Activated CD4-positive, alpha-beta T cell treated with anti-CD3 and anti-CD28 coated beads, Interleukin-2, amount 10 ng/mL, durations not matched to agents 7 days and 5 days (primary cell): ENCODE measurements around the gene KCNMA1. TPM values are rescaled to one million over a fixed set of nuclear protein-coding genes. Genes with fewer than 3 reads are reported as not detected.
A peak's percentile ranks its signal among the peaks of the same experiment; 100 is the strongest.
"Not testable (repeated sequence)": the region's sequence is repeated elsewhere in the genome, so short reads cannot be mapped to it uniquely, and the experiment has no call there.

Source experiments
- CTCF ChIA-PET: fragments of 350-600 bp; sonication (Branson Sonifier 250); formaldehyde crosslinking; loops from one replicate; lab custom pipeline; 2021; ENCODE audit warnings: antibody characterized with exemption; lab: Charles Lee
- POLR2A ChIA-PET: fragments of 350-600 bp; sonication (Branson Sonifier 250); formaldehyde crosslinking; loops from one replicate; lab custom pipeline; 2021; ENCODE audit warnings: antibody characterized with exemption; lab: Charles Lee
- DNase-seq: peaks from one replicate; pipeline ENCODE4 v3.0.0-alpha.2; 2020
- H3K27ac Mint-ChIP-seq: one replicate; pipeline ENCODE4 v1.8.0; 2021; ENCODE audit warnings: mild to moderate bottlenecking, moderate library complexity, mixed read lengths
- H3K27me3 Mint-ChIP-seq: one replicate; pipeline ENCODE4 v1.8.0; 2021; ENCODE audit warnings: mixed read lengths
- H3K36me3 Mint-ChIP-seq: one replicate; pipeline ENCODE4 v1.8.0; 2021; ENCODE audit warnings: low read depth, mixed read lengths
- H3K4me1 Mint-ChIP-seq: one replicate; pipeline ENCODE4 v1.8.0; 2021; ENCODE audit warnings: mixed read lengths
- H3K4me3 Mint-ChIP-seq: one replicate; pipeline ENCODE4 v1.8.0; 2021; ENCODE audit warnings: mild to moderate bottlenecking, moderate library complexity, mixed read lengths
- H3K9me3 Mint-ChIP-seq: one replicate; pipeline ENCODE4 v1.8.0; 2021; ENCODE audit warnings: mixed read lengths
- total RNA-seq, 2 experiments: library from RNA; stranded (reverse); gene quantifications; one replicate each; pipeline ENCODE4 v1.2.3, GENCODE V29; 2021

KCNMA1 gene
- total RNA-seq, result not detected

DNA sequence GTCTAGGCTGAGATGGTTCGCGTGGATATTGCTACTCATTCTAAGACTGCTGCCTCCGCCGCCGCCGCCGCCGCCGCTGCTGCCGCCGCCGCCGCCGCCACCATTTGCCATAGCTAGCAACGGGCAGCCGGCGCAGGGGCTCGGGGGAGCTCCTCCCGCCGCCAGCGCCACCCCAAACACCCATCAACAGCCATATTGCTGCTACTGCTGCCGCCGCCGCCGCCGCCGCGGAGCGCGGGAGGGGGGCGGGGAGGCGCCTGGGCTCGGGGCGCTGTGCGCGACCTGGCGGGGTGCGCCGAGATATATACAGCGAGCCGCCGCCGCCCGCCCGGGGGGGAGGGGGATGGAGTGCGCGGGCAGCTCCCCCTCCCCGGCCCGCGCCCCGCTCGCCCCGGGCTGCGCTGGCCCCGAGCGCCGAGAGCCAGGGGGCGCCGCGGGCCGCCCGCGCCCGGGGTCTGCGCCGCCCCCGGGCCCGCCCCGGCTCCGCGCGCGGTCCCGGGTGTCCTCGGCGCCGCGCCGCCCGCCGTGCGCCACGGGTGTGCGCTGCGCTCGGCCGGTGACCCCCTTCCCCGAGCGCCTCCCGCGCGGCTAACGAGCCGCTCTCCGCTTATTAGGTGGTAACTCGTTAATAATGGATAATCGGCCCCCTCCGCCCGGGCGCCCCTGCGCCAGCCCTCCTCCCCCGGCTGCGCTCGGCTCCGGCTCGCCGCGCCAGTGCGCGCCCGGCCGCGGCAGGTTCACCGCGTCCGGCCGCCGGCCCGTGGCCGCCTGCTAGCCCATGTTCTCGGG lies at the start of gene KCNMA1:
Gene KCNMA1 (minus strand): TSS at position 277 of the 789 bp plus-strand sequence.
- H3K9me3 Mint-ChIP-seq, result no peaks in the 10 kb centered on the region
- DNase-seq, result no peak
- no peak within 1 kb of the TSS for H3K4me3 Mint-ChIP-seq
- no peaks in the 10 kb centered on the region for H3K36me3 Mint-ChIP-seq
- POLR2A ChIA-PET, result no interaction called here
- H3K4me1 Mint-ChIP-seq, result peaks cover 3% of the 10 kb centered on the region
- CTCF ChIA-PET, result no interaction called here
- peaks cover 73% of the 10 kb centered on the region for H3K27me3 Mint-ChIP-seq
- H3K27ac Mint-ChIP-seq, result peak within 1 kb of the TSS; percentile 54

- H3K27me3 Mint-ChIP-seq, result peaks cover 9% of the 10 kb centered on the region
- no peak overlapping the region for H3K4me3 Mint-ChIP-seq
- H3K4me1 Mint-ChIP-seq, result no peaks in the 10 kb centered on the region
- no peak overlapping the region for H3K27ac Mint-ChIP-seq
- CTCF ChIA-PET, result no interaction called here
- H3K36me3 Mint-ChIP-seq, result no peaks in the 10 kb centered on the region
- no peak for DNase-seq
- no peaks in the 10 kb centered on the region for H3K9me3 Mint-ChIP-seq
- POLR2A ChIA-PET, result no interaction called here
Observed at GRCh38 chr10:77686650-77687417, 49.2 kb upstream of the KCNMA1 start.

GRCh38 chr10:77686096-77686495 lies 48.5 kb upstream of the KCNMA1 start:
- no peak overlapping the region for H3K27ac Mint-ChIP-seq
- no peak for DNase-seq
- H3K9me3 Mint-ChIP-seq, result no peaks in the 10 kb centered on the region
- POLR2A ChIA-PET, result no interaction called here
- no peak overlapping the region for H3K4me3 Mint-ChIP-seq
- H3K36me3 Mint-ChIP-seq, result no peaks in the 10 kb centered on the region
- peaks cover 9% of the 10 kb centered on the region for H3K27me3 Mint-ChIP-seq
- CTCF ChIA-PET, result interaction anchor here (0.7 kb wide), 1 partner anchor 252 kb away, joined by 3 read pairs; no protein-coding TSS in a partner anchor
- no peaks in the 10 kb centered on the region for H3K4me1 Mint-ChIP-seq

- DNase-seq, result no peak
- Mint-ChIP-seq H3K36me3 (no peaks in the 10 kb centered on the region), H3K4me1 (no peaks in the 10 kb centered on the region), H3K9me3 (no peaks in the 10 kb centered on the region), H3K27ac (no peak overlapping the region), H3K27me3 (peaks cover 9% of the 10 kb centered on the region), H3K4me3 (no peak overlapping the region)
- ChIA-PET CTCF (interaction anchor here (0.7 kb wide), 1 partner anchor 252 kb away, joined by 3 read pairs; no protein-coding TSS in a partner anchor), POLR2A (no interaction called here)
Observed at GRCh38 chr10:77685432-77685831, 47.8 kb upstream of the KCNMA1 start.

- H3K9me3 Mint-ChIP-seq, H3K4me3 Mint-ChIP-seq, H3K36me3 Mint-ChIP-seq, POLR2A ChIA-PET, H3K4me1 Mint-ChIP-seq, CTCF ChIA-PET, DNase-seq, H3K27me3 Mint-ChIP-seq, H3K27ac Mint-ChIP-seq: not testable (repeated sequence)
Observed at GRCh38 chr10:77683088-77683432, 45.5 kb upstream of the KCNMA1 start.

DNA sequence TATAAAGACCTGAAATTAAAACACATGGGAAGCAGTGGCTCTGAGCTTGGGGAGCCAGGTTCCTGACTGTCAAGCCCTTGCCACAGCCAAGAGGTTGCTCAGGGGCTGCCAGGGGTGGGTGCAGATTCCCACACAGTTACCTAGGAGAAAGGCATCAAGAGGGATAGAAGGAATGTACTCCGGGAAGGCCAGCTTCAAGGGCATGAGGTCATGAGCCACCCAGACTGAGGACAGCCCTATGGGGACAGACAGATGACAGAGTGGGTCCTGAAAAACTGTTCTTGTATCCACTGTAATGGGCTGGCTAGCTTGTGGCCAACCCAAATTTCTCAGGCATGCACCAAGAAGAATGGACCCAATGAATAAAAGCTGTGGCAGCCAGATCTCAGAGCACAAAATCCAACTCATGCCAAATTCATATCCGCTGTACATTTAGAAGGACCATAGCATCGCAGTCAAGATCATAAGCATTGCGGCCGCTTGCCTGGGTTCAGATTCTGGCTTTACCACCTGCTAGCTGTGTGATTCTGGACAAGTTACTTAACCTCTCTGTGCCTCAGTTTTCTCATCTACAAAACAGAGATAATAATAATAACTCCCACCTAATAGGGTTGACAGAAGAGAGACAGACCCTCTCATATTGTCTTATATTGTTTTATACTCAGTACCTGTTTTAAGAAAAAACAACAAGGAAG lies 44.9 kb upstream of the KCNMA1 start:
- H3K27ac Mint-ChIP-seq, result no peak overlapping the region
- H3K4me3 Mint-ChIP-seq, result no peak overlapping the region
- DNase-seq, result no peak
- H3K4me1 Mint-ChIP-seq, result no peaks in the 10 kb centered on the region
- ChIA-PET CTCF (interaction anchor here (1.5 kb wide), 1 partner anchor 14 kb away, joined by 3 read pairs; no protein-coding TSS in a partner anchor), POLR2A (no interaction called here)
- no peaks in the 10 kb centered on the region for H3K9me3 Mint-ChIP-seq
- peaks cover 4% of the 10 kb centered on the region for H3K27me3 Mint-ChIP-seq
- no peaks in the 10 kb centered on the region for H3K36me3 Mint-ChIP-seq

GRCh38 chr10:77681839-77682238 lies 44.2 kb upstream of the KCNMA1 start:
- H3K4me3 Mint-ChIP-seq, result no peak overlapping the region
- no peak for DNase-seq
- ChIA-PET POLR2A (no interaction called here), CTCF (interaction anchor here (1.5 kb wide), 1 partner anchor 13 kb away, joined by 3 read pairs; no protein-coding TSS in a partner anchor)
- no peak overlapping the region for H3K27ac Mint-ChIP-seq
- H3K27me3 Mint-ChIP-seq, result peaks cover 4% of the 10 kb centered on the region
- H3K4me1 Mint-ChIP-seq, result no peaks in the 10 kb centered on the region
- no peaks in the 10 kb centered on the region for H3K36me3 Mint-ChIP-seq
- H3K9me3 Mint-ChIP-seq, result no peaks in the 10 kb centered on the region

DNA sequence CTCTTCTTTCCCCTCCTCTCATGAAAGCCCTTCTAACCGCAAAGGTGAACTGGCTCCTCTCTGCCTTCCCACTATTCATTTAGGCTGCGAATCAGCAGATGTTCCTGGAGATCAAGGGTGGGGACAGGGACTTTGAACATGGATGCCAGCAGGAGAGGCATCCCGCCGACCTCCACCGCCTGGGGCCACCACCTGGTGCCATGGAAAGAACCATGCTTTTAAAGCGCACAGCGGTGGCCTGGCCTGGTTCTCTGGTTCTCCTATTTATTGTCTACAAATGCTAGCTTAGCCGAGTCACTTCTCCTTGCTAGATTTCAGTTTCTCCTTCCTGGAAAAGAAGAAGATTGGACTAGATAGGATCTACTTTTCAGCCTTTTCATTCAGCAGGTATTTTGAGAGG lies 43.2 kb upstream of the KCNMA1 start:
- H3K4me3 Mint-ChIP-seq, result no peak overlapping the region
- no peaks in the 10 kb centered on the region for H3K9me3 Mint-ChIP-seq
- DNase-seq, result no peak
- ChIA-PET CTCF (interaction anchor here (1.5 kb wide), 1 partner anchor 12 kb away, joined by 3 read pairs; no protein-coding TSS in a partner anchor), POLR2A (no interaction called here)
- H3K27ac Mint-ChIP-seq, result no peak overlapping the region
- H3K36me3 Mint-ChIP-seq, result no peaks in the 10 kb centered on the region
- no peaks in the 10 kb centered on the region for H3K4me1 Mint-ChIP-seq
- peaks cover 4% of the 10 kb centered on the region for H3K27me3 Mint-ChIP-seq

- no peaks in the 10 kb centered on the region for H3K9me3 Mint-ChIP-seq
- H3K4me1 Mint-ChIP-seq, result no peaks in the 10 kb centered on the region
- H3K36me3 Mint-ChIP-seq, result no peaks in the 10 kb centered on the region
- peaks cover 4% of the 10 kb centered on the region for H3K27me3 Mint-ChIP-seq
- DNase-seq, result no peak
- CTCF ChIA-PET, result no interaction called here
- POLR2A ChIA-PET, result no interaction called here
- H3K27ac Mint-ChIP-seq, result no peak overlapping the region
- no peak overlapping the region for H3K4me3 Mint-ChIP-seq
Observed at GRCh38 chr10:77680065-77680464, 42.5 kb upstream of the KCNMA1 start.

- Mint-ChIP-seq H3K4me1 (no peaks in the 10 kb centered on the region), H3K27me3 (peaks cover 6% of the 10 kb centered on the region)
- POLR2A ChIA-PET, result no interaction called here
Observed at GRCh38 chr10:77679217-77679616, 41.6 kb upstream of the KCNMA1 start.

DNA sequence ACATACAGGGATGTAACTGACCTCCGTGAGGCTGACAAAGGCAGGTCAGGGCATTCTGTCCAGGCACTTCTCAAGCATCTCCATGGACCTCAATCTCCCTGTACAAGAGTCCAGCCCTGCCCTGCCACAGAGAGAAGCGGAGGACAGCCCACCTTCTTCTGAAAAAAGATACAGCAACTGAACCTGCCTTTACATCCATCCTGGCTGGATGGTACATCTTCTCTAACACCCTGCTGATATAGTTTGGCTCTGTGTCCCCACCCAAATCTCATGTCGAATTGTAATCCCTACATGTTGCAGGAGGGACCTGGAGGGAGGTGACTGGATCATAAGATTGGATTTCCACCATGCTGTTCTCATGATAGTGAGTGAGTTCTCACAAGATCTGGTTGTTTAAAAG lies 40.5 kb upstream of the KCNMA1 start:
- Mint-ChIP-seq H3K9me3 (no peaks in the 10 kb centered on the region), H3K36me3 (no peaks in the 10 kb centered on the region), H3K4me1 (peaks cover 2% of the 10 kb centered on the region), H3K27me3 (peaks cover 12% of the 10 kb centered on the region), H3K27ac (no peak overlapping the region), H3K4me3 (no peak overlapping the region)
- CTCF ChIA-PET, result no interaction called here
- no peak for DNase-seq
- POLR2A ChIA-PET, result no interaction called here

More at GRCh38 chr10:77679217-77679616, 41.6 kb upstream of the KCNMA1 start:
- CTCF ChIA-PET, result interaction anchor here (0.8 kb wide), 1 partner anchor 12 kb away, joined by 4 read pairs; no protein-coding TSS in a partner anchor
- Mint-ChIP-seq H3K36me3 (no peaks in the 10 kb centered on the region), H3K4me3 (no peak overlapping the region), H3K9me3 (no peaks in the 10 kb centered on the region), H3K27ac (no peak overlapping the region)
- no peak for DNase-seq

GRCh38 chr10:77675347-77675746 lies 37.7 kb upstream of the KCNMA1 start:
- no peak for DNase-seq
- H3K36me3 Mint-ChIP-seq, result no peaks in the 10 kb centered on the region
- H3K27me3 Mint-ChIP-seq, result peaks cover 17% of the 10 kb centered on the region
- peaks cover 2% of the 10 kb centered on the region for H3K4me1 Mint-ChIP-seq
- ChIA-PET CTCF (no interaction called here), POLR2A (no interaction called here)
- no peak overlapping the region for H3K27ac Mint-ChIP-seq
- no peak overlapping the region for H3K4me3 Mint-ChIP-seq
- H3K9me3 Mint-ChIP-seq, result no peaks in the 10 kb centered on the region
